Right atrium auricular region (tissue), 2 donors: ENCODE results near the gene TRIO. TPM values are rescaled to one million over a fixed set of nuclear protein-coding genes. Genes with fewer than 3 reads are reported as not detected.

Source experiments
- DNase-seq: peaks from one replicate; pipeline ENCODE4 v3.0.0-alpha.2; 2019; ENCODE audit warnings: low spot score
- H3K27ac ChIP-seq, 2 donors: fragments of 200-600 bp; sonication (generic); 1 replicate in 1 of 2; 2 replicates in 1 of 2; pipeline ENCODE4 v1.5.1; 2016 to 2019
- H3K27me3 ChIP-seq, 2 donors: fragments of 200-600 bp; sonication (generic); one replicate each; pipeline versions ENCODE4 v1.5.1 to v1.6.0; 2017 to 2019
- H3K36me3 ChIP-seq: fragments of 200-600 bp; sonication (generic); one replicate; pipeline ENCODE4 v1.5.1; 2016
- H3K4me1 ChIP-seq, 2 donors: fragments of 200-600 bp; sonication (generic); one replicate each; pipeline versions ENCODE4 v1.5.1 to v1.6.0; 2017 to 2019
- H3K4me3 ChIP-seq, 2 donors: fragments of 200-600 bp; sonication (generic); 1 replicate in 1 of 2; 2 replicates in 1 of 2; pipeline ENCODE4 v1.5.1; 2017 to 2019; ENCODE audit warnings: mild to moderate bottlenecking in 1 of 2, moderate library complexity in 1 of 2
- H3K9me3 ChIP-seq, 2 donors: fragments of 200-600 bp; sonication (generic); one replicate each; pipeline ENCODE4 v1.5.1; 2019
- total RNA-seq, 2 donors: library from RNA; depleted of rRNA; stranded (reverse); fragments of >200 nt; gene quantifications; one replicate each; pipeline ENCODE4 v1.1.0, GENCODE V29; 2016
- TF ChIP-seq, protein P1 (sequence below), 2 donors: fragments of 200-600 bp; sonication (generic); IDR thresholded peaks; one replicate each; pipeline ENCODE4 v1.5.1; 2019; ENCODE audit warnings: antibody characterized with exemption in 2 of 2

TRIO gene
- total RNA-seq, 2 donors from 2014 or later, result 51.6 to 67.0 TPM

DNA sequence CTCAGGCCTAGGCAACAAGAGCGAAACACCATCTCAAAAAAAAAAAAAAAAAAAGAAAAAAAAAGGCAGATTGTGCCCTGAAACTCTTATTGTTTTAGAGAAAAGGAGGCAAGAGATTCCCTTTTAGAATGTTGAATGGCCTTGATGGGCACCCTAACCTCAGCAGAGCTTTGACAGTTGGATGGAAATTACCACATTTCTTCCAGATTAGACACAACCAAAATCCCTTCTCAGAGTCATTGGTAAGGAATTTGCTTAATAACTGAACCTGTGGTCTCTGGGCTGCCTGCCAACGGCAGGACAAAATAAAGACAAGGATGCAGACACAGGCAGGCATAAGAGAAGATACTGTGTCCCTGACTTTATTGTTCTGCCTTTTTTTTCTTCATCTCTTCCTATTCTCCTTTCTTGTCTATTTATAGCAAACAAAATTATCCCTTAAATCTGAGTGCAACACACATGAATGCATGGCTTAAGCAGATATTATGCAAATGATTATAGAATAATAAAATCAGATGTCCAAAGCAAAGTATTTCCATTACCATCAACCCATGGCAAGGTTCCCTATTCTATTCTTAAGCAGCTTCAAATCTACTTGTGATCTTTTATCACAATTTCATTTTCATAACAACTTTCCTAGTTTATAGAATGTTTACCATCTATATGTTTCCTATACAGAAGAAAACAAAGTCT lies 37.3 kb upstream of the TRIO start:
- Histone ChIP-seq H3K4me1 (peaks cover 0 to 10% of the 10 kb centered on the region in 2 donors), H3K27me3 (no peaks in the 10 kb centered on the region), H3K36me3 (no peaks in the 10 kb centered on the region), H3K27ac (no peak overlapping the region), H3K4me3 (no peak overlapping the region), H3K9me3 (no peaks in the 10 kb centered on the region)
- TF ChIP-seq, protein P1, sequence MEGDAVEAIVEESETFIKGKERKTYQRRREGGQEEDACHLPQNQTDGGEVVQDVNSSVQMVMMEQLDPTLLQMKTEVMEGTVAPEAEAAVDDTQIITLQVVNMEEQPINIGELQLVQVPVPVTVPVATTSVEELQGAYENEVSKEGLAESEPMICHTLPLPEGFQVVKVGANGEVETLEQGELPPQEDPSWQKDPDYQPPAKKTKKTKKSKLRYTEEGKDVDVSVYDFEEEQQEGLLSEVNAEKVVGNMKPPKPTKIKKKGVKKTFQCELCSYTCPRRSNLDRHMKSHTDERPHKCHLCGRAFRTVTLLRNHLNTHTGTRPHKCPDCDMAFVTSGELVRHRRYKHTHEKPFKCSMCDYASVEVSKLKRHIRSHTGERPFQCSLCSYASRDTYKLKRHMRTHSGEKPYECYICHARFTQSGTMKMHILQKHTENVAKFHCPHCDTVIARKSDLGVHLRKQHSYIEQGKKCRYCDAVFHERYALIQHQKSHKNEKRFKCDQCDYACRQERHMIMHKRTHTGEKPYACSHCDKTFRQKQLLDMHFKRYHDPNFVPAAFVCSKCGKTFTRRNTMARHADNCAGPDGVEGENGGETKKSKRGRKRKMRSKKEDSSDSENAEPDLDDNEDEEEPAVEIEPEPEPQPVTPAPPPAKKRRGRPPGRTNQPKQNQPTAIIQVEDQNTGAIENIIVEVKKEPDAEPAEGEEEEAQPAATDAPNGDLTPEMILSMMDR (IDR thresholded peaks at IDR 0.05), result no peak
- DNase-seq, result no peak

DNA sequence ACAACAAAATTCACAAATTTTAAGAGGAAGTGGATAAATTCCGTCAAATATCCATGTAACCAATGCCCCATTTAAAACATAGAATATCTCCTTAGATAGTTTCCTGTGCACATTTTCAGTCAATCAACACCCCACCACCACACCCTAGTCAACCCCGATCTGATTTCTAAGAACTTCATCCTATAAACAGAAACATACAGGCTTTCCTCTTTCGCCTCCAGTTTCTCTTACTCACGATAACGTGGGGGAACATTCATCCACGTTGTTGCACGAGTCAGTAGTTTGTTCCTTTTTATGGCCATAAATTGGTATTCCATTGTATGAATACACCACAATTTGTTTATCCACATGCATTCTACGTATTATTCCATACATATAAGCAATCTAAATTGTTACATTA lies 35.6 kb upstream of the TRIO start:
- TF ChIP-seq, protein P1 (IDR thresholded peaks at IDR 0.05), result no peak
- no peak overlapping the region for H3K27ac ChIP-seq
- H3K36me3 ChIP-seq, result no peaks in the 10 kb centered on the region
- no peaks in the 10 kb centered on the region for H3K9me3 ChIP-seq
- DNase-seq, result no peak
- H3K27me3 ChIP-seq, result no peaks in the 10 kb centered on the region
- no peak overlapping the region for H3K4me3 ChIP-seq
- H3K4me1 ChIP-seq, result peaks cover 0 to 10% of the 10 kb centered on the region in 2 donors

DNA sequence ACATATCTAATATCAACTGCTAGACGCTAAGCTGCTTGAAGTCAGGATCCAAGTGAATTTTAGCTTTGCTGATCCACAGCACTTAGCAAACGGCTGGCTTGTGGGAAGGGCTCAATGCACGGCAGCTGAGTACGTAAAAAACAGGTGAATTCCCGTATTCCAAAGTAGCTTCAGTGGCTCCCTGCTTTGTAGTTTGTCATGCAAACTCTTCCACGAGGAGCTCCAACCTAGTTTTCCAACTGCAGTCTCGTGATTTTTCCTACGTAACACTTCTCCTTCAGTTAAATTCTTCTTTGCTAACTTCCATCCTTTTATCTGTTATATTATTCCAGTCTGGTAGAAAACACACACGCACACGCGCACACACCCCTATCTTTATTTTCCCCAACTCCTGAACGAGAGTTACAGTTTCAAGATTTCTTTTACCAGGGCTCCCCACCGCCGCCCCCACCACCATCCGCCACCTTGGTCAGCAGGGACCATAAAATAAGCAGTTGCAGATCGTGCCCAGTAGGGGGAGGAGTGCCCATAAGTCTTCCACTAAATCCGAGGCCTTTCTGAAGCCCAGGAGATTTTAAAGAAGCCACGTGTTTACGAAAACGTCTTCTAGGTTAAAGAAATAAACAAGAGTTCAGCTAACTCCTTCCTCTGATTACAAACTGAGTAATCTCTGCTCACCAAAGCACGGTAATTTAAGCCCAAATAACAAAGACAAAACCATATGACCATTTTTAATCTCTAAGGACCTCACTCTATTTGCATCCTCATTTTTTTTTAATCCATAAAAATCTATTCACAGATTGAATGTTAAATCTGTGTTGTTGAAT lies 34.8 kb upstream of the TRIO start:
- DNase-seq, result peak; percentile 71

DNA sequence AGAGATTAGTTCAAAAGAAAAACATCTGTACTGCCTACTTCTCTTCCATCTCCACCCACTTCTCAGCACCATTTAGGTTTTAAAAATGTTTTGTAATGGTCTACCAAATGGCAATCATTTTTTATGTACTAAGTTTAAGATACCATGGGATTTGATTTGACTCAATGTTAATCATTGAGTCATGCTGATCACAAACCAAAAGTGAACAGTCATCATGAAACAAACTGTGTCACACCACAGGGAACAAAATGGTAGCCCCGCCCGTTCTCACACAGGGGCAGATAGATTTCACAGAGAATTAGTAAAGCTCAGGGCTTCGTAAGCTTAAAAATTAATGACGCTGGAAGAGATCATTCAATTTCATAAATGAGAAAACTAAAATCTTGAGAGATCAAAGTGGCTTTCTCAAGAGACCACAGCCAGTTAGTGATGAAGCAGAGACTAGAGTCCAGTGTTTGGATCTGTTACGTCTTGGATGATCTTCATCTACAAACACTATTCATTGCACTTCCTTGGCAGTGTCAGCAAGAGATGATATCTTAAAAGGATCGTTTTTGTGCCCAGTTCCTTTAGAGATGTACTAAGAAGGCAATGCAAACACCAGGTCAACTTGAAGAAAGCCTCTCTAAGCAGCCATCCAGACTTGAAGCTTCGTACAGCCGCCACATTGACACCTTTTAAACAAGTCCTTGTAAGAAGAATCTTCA lies 33.9 kb upstream of the TRIO start:
- Histone ChIP-seq H3K4me1 (peaks cover 0 to 16% of the 10 kb centered on the region in 2 donors), H3K9me3 (no peaks in the 10 kb centered on the region), H3K36me3 (no peaks in the 10 kb centered on the region), H3K27ac (no peak overlapping the region), H3K27me3 (no peaks in the 10 kb centered on the region), H3K4me3 (no peak overlapping the region)
- TF ChIP-seq, protein P1 (IDR thresholded peaks at IDR 0.05), result no peak
- no peak for DNase-seq

More for the DNA sequence above, 34.8 kb upstream of the TRIO start:
- TF ChIP-seq, protein P1 (IDR thresholded peaks at IDR 0.05), result peak; percentile 80 to 90
- Histone ChIP-seq H3K9me3 (no peaks in the 10 kb centered on the region), H3K4me3 (peak overlapping the region; percentile 4 to 32), H3K36me3 (no peaks in the 10 kb centered on the region), H3K27ac (no peak overlapping the region), H3K27me3 (no peaks in the 10 kb centered on the region), H3K4me1 (peaks cover 0 to 10% of the 10 kb centered on the region in 2 donors)

DNA sequence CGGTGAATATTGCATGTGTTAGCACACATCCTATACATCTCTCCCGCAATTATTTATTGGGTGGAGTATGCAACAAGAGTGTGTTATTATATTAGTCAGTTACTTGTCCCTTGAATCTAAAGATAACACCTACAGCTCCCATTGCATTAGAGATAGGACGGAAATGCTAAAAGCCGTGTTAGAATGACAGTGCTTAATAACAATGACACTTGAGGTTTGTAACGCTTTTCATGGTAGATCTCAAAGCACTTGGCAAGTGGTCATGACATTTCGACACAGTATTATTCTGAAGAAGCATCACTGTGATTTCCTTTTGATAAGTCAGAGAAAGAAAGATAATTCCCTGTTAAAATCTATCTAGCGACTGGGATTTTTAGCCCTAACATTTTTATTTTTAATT lies 33.4 kb upstream of the TRIO start:
- Histone ChIP-seq H3K9me3 (no peaks in the 10 kb centered on the region), H3K36me3 (no peaks in the 10 kb centered on the region), H3K27me3 (no peaks in the 10 kb centered on the region), H3K4me3 (no peak overlapping the region), H3K4me1 (peaks cover 0 to 21% of the 10 kb centered on the region in 2 donors), H3K27ac (no peak overlapping the region)
- TF ChIP-seq, protein P1 (IDR thresholded peaks at IDR 0.05), result no peak
- DNase-seq, result no peak
